Measurements from ENCODE around the gene ADAM15. TPM values are rescaled to one million over a fixed set of nuclear protein-coding genes. Genes with fewer than 3 reads are reported as not detected.

ADAM15 gene
- polyA plus RNA-seq, 3 donors: 44.5 to 202 (median 74.3) TPM

DNA sequence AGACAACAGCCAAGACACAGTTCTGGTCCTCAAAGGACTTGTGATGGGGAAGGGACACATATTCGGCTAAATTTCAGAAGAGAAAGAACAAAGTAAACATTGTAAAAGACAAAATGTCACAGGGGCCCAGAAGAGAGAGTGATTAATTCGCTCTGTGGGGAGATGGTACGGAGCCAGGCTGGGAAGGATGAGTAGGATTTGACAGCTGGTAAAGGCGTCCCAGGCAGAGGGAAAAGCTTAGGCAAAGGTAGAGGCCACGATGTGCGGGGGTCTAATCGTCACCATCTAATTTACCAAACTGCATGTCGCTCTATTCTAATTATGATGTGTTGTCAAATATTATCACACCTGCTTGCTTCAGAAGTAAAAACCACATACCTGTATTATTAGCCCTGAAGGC, 59.3 kb downstream of the ADAM15 start:
- Mint-ChIP-seq H3K9me3 (peaks cover 0 to 3% (median 0%) of the 10 kb centered on the region in 7 donors), H3K4me3 (no peak overlapping the region), H3K36me3 (no peaks in the 10 kb centered on the region), H3K27me3 (ENCODE audit: low read depth in 3 of 3) (peaks cover 0 to 9% (median 4%) of the 10 kb centered on the region in 3 donors), H3K27ac (no peak overlapping the region), H3K4me1 (peaks cover 12% of the 10 kb centered on the region)
- no peak overlapping the region for H3K27ac ChIP-seq (ENCODE audit: low read depth in 1 of 2, low read length in 2 of 2)
- intact Hi-C loops (cut with micrococcal nuclease): no loop called here
- H3K4me1 ChIP-seq (ENCODE audit: control insufficient read depth in 1 of 2, insufficient read depth in 2 of 2, low read length in 2 of 2): peaks cover 0 to 2% of the 10 kb centered on the region in 2 donors
- H3K9ac ChIP-seq (ENCODE audit: insufficient read depth, low read length, poor library complexity, severe bottlenecking): no peak overlapping the region
- H3K27me3 ChIP-seq (ENCODE audit: control insufficient read depth in 2 of 2, insufficient read depth in 2 of 2, low read length in 2 of 2): no peaks in the 10 kb centered on the region
- no peaks in the 10 kb centered on the region for H3K9me3 ChIP-seq (replicated peaks in 1 of 2; ENCODE audit: control insufficient read depth in 1 of 2, insufficient read depth in 1 of 2, low read length in 2 of 2)
- no peak overlapping the region for H3K4me3 ChIP-seq (replicated peaks in 1 of 3; ENCODE audit: low read depth in 2 of 3, low read length in 3 of 3)
- no peaks in the 10 kb centered on the region for H3K79me2 ChIP-seq (ENCODE audit: insufficient read depth, low read length)
- H3K4me2 ChIP-seq (replicated peaks; ENCODE audit: extremely low read depth, low read length, poor library complexity, severe bottlenecking): no peak overlapping the region
- H2AFZ ChIP-seq (ENCODE audit: insufficient read depth, low read depth, low read length, poor library complexity, severe bottlenecking): no peak overlapping the region
- TF ChIP-seq, protein P1, sequence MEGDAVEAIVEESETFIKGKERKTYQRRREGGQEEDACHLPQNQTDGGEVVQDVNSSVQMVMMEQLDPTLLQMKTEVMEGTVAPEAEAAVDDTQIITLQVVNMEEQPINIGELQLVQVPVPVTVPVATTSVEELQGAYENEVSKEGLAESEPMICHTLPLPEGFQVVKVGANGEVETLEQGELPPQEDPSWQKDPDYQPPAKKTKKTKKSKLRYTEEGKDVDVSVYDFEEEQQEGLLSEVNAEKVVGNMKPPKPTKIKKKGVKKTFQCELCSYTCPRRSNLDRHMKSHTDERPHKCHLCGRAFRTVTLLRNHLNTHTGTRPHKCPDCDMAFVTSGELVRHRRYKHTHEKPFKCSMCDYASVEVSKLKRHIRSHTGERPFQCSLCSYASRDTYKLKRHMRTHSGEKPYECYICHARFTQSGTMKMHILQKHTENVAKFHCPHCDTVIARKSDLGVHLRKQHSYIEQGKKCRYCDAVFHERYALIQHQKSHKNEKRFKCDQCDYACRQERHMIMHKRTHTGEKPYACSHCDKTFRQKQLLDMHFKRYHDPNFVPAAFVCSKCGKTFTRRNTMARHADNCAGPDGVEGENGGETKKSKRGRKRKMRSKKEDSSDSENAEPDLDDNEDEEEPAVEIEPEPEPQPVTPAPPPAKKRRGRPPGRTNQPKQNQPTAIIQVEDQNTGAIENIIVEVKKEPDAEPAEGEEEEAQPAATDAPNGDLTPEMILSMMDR (IDR thresholded peaks at IDR 0.05): no peak
- no peaks in the 10 kb centered on the region for H4K20me1 ChIP-seq (ENCODE audit: insufficient read depth, low read length)
- 100% methylated on average over 3 of the region's 8 CpGs for WGBS (ENCODE audit: insufficient coverage)
- no peak for DNase-seq
- H3K36me3 ChIP-seq (replicated peaks in 1 of 2; ENCODE audit: control insufficient read depth in 1 of 2, insufficient read depth in 2 of 2, low read length in 2 of 2): no peaks in the 10 kb centered on the region

DNA sequence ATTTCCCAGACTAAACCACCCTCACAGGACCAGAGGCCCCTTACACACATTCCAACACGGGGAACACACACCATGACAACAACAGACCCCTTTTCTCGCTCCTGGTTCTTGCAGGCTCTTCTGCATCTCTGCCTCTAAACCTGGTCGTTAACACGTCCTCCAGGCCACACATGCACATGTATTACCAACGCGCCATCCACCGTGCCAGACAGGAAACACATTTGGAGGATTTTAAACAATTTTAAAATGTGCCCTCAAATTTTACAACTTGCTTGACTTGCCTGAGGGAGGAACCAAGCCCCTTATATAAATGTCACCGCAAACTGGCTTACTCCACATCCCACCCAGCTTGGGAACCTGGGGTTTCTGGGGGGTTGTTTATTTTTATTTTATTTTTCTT, 59.7 kb downstream of the ADAM15 start:
- Histone ChIP-seq H3K4me1 (ENCODE audit: control insufficient read depth in 1 of 2, insufficient read depth in 2 of 2, low read length in 2 of 2) (peaks cover 0 to 2% of the 10 kb centered on the region in 2 donors), H3K27me3 (ENCODE audit: control insufficient read depth in 2 of 2, insufficient read depth in 2 of 2, low read length in 2 of 2) (no peaks in the 10 kb centered on the region), H2AFZ (ENCODE audit: insufficient read depth, low read depth, low read length, poor library complexity, severe bottlenecking) (no peak overlapping the region), H3K9me3 (replicated peaks in 1 of 2; ENCODE audit: control insufficient read depth in 1 of 2, insufficient read depth in 1 of 2, low read length in 2 of 2) (no peaks in the 10 kb centered on the region), H3K27ac (ENCODE audit: low read depth in 1 of 2, low read length in 2 of 2) (no peak overlapping the region), H3K4me2 (replicated peaks; ENCODE audit: extremely low read depth, low read length, poor library complexity, severe bottlenecking) (no peak overlapping the region), H4K20me1 (ENCODE audit: insufficient read depth, low read length) (no peaks in the 10 kb centered on the region), H3K9ac (ENCODE audit: insufficient read depth, low read length, poor library complexity, severe bottlenecking) (no peak overlapping the region), H3K4me3 (replicated peaks in 1 of 3; ENCODE audit: low read depth in 2 of 3, low read length in 3 of 3) (no peak overlapping the region), H3K79me2 (ENCODE audit: insufficient read depth, low read length) (no peaks in the 10 kb centered on the region), H3K36me3 (replicated peaks in 1 of 2; ENCODE audit: control insufficient read depth in 1 of 2, insufficient read depth in 2 of 2, low read length in 2 of 2) (no peaks in the 10 kb centered on the region)
- Mint-ChIP-seq H3K27me3 (ENCODE audit: low read depth in 3 of 3) (peaks cover 0 to 6% (median 4%) of the 10 kb centered on the region in 3 donors), H3K4me1 (peaks cover 8% of the 10 kb centered on the region), H3K27ac (no peak overlapping the region), H3K36me3 (no peaks in the 10 kb centered on the region), H3K9me3 (peaks cover 0 to 3% (median 0%) of the 10 kb centered on the region in 7 donors), H3K4me3 (no peak overlapping the region)
- 16% methylated on average over 4 of the region's 8 CpGs for WGBS (ENCODE audit: insufficient coverage)
- TF ChIP-seq, protein P1 (IDR thresholded peaks at IDR 0.05): no peak
- intact Hi-C loops (cut with micrococcal nuclease): no loop called here
- no peak for DNase-seq

Other genes with a start within 250 kb of the ADAM15 start
- not detected for gene KCNN3, start 181.0 kb upstream of the ADAM15 start, polyA plus RNA-seq
- 10 to 100 TPM; 17.2 to 43.2 (median 41.9) TPM for gene PMVK, start 114.6 kb upstream of the ADAM15 start, polyA plus RNA-seq
- gene PBXIP1, start 95.2 kb upstream of the ADAM15 start, polyA plus RNA-seq: 10 to 100 TPM; 23.1 to 31.7 (median 24.0) TPM
- 10 to 100 TPM in 2 of 3 donors, 1 to 10 TPM in 1; 8.2 to 12.5 (median 12.0) TPM for gene PYGO2, start 89.5 kb upstream of the ADAM15 start, polyA plus RNA-seq
- gene SHC1, start 80.6 kb upstream of the ADAM15 start, polyA plus RNA-seq: 10 to 100 TPM; 26.7 to 70.6 (median 31.5) TPM
- 10 to 100 TPM in 2 of 3 donors, 1 to 10 TPM in 1; 9.4 to 22.6 (median 18.0) TPM for gene CKS1B, start 76.6 kb upstream of the ADAM15 start, polyA plus RNA-seq
- gene FLAD1, start 68.0 kb upstream of the ADAM15 start, polyA plus RNA-seq: 10 to 100 TPM; 31.5 to 41.6 (median 35.1) TPM
- gene LENEP, start 57.7 kb upstream of the ADAM15 start, polyA plus RNA-seq: not detected
- gene ZBTB7B, start 48.5 kb upstream of the ADAM15 start, polyA plus RNA-seq: 100 to 1,000 TPM in 1 of 3 donors, 1 to 10 TPM in 2; 6.3 to 149 (median 9.6) TPM
- 1 to 10 TPM in 1 of 3 donors, not detected in 2; 2.6 TPM for gene DCST2, start 17.5 kb upstream of the ADAM15 start, polyA plus RNA-seq
- gene DCST1, start 17.5 kb upstream of the ADAM15 start, polyA plus RNA-seq: under 1 TPM in 1 of 3 donors, not detected in 2; 0.05 TPM
- 1 to 10 TPM; 2.3 to 8.0 (median 4.1) TPM for gene EFNA4, start 12.4 kb downstream of the ADAM15 start, polyA plus RNA-seq
- gene EFNA3, start 27.5 kb downstream of the ADAM15 start, polyA plus RNA-seq: 1 to 10 TPM in 1 of 3 donors, under 1 TPM in 2; 0.45 to 1.7 (median 0.92) TPM
- gene EFNA1, start 76.6 kb downstream of the ADAM15 start, polyA plus RNA-seq: 1 to 10 TPM in 1 of 3 donors, not detected in 2; 1.2 TPM
- 10 to 100 TPM; 40.0 to 50.8 (median 49.4) TPM for gene SLC50A1, start 84.5 kb downstream of the ADAM15 start, polyA plus RNA-seq
- gene DPM3, start 89.2 kb downstream of the ADAM15 start, polyA plus RNA-seq: 100 to 1,000 TPM in 2 of 3 donors, 10 to 100 TPM in 1; 99.9 to 141 (median 105) TPM
- 100 to 1,000 TPM; 157 to 256 (median 247) TPM for gene KRTCAP2, start 122.0 kb downstream of the ADAM15 start, polyA plus RNA-seq
- gene TRIM46, start 122.5 kb downstream of the ADAM15 start, polyA plus RNA-seq: under 1 TPM in 1 of 3 donors, not detected in 2; 0.13 TPM
- 10 to 100 TPM in 1 of 3 donors, 1 to 10 TPM in 2; 3.2 to 50.7 (median 5.3) TPM for gene THBS3, start 156.6 kb downstream of the ADAM15 start, polyA plus RNA-seq
- gene MTX1, start 157.4 kb downstream of the ADAM15 start, polyA plus RNA-seq: 100 to 1,000 TPM in 1 of 3 donors, 10 to 100 TPM in 2; 79.7 to 101 (median 86.0) TPM
- gene ENTREP3, start 204.2 kb downstream of the ADAM15 start, polyA plus RNA-seq: 1 to 10 TPM in 2 of 3 donors, under 1 TPM in 1; 0.87 to 7.5 (median 1.9) TPM
- 10 to 100 TPM; 54.9 to 69.8 (median 64.9) TPM for gene SCAMP3, start 211.0 kb downstream of the ADAM15 start, polyA plus RNA-seq
- 100 to 1,000 TPM in 1 of 3 donors, 1 to 10 TPM in 2; 7.3 to 143 (median 9.6) TPM for gene CLK2, start 222.2 kb downstream of the ADAM15 start, polyA plus RNA-seq
- gene HCN3, start 226.1 kb downstream of the ADAM15 start, polyA plus RNA-seq: 1 to 10 TPM in 1 of 3 donors, under 1 TPM in 1, not detected in 1; 0.15 to 2.3 TPM

Data from CD14-positive monocyte (primary cell).